ENCODE results near the gene WDR47. TPM values are rescaled to one million over a fixed set of nuclear protein-coding genes. Genes with fewer than 3 reads are reported as not detected.

WDR47 gene
- total RNA-seq, 1 experiment from 2014 or later: 9.3 TPM

DNA sequence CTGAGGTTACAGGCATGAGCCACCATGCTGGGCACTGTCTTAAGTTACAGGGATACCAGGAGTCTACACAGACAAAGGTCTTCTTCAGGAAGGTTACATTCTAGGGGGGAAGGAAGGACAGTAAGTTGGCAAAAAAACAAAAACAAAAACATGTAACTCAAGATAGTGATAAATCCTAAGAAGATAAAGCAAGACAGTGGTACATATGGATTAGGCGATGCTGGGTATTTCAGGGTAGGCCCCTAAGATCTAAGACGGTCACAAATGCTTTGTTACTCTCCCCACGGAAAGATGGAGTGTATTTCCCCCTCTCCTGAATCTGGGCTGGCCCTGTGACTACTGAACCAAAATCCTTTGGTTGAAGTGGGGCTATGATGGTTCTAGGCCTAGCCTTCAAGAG lies 86.8 kb downstream of the WDR47 start:
- Histone ChIP-seq H3K79me2 (ENCODE audit: insufficient read depth, low read length) (peaks cover 81% of the 10 kb centered on the region), H3K4me1 (ENCODE audit: control insufficient read depth in 1 of 2, insufficient read depth in 2 of 2, low read length in 2 of 2) (no peaks in the 10 kb centered on the region), H3K27ac (ENCODE audit: low read depth, low read length) (no peak overlapping the region), H3K9ac (ENCODE audit: low read length) (no peak overlapping the region), H2AFZ (ENCODE audit: low read depth, low read length, poor library complexity, severe bottlenecking) (no peak overlapping the region), H3K36me3 (ENCODE audit: control insufficient read depth in 1 of 2, insufficient read depth in 2 of 2, low read length in 2 of 2) (no peaks in the 10 kb centered on the region), H3K4me3 (replicated peaks in 1 of 2; ENCODE audit: low read depth in 1 of 2, low read length in 2 of 2) (no peak overlapping the region), H4K20me1 (ENCODE audit: insufficient read depth) (0 out of 2 replicates have a peak, but pooled peaks cover under 1% of the 10 kb centered on the region), H3K27me3 (ENCODE audit: insufficient read depth, low read length) (no peaks in the 10 kb centered on the region), H3K4me2 (ENCODE audit: low read length) (no peak overlapping the region), H3K9me2 (ENCODE audit: insufficient read depth) (no peaks in the 10 kb centered on the region), H3K9me3 (ENCODE audit: control insufficient read depth in 1 of 2, insufficient read depth in 1 of 2, low read depth in 1 of 2, low read length in 2 of 2) (no peaks in the 10 kb centered on the region)
- BruUV-seq (replicated peaks): no TSS peak
- ChIA-PET CTCF (interaction anchor here (0.6 kb wide), 1 partner anchor 24 kb away, joined by 3 read pairs; no protein-coding TSS in a partner anchor), POLR2A (no interaction called here), RAD21 (ENCODE audit: low non-redundant PET in 1 of 2, low total read pairs in 2 of 2, uncharacterized antibody in 2 of 2, unreplicated experiment in 2 of 2) (no interaction called here)
- no peak for ATAC-seq
- intact Hi-C loops (cut with micrococcal nuclease): no loop called here
- TF ChIP-seq FOSL1 (IDR thresholded peaks at IDR 0.05; ENCODE audit: low read depth): no peak
- no peak for TF ChIP-seq REST (IDR thresholded peaks at IDR 0.05; ENCODE audit: low read depth)
- TF ChIP-seq, protein P1, sequence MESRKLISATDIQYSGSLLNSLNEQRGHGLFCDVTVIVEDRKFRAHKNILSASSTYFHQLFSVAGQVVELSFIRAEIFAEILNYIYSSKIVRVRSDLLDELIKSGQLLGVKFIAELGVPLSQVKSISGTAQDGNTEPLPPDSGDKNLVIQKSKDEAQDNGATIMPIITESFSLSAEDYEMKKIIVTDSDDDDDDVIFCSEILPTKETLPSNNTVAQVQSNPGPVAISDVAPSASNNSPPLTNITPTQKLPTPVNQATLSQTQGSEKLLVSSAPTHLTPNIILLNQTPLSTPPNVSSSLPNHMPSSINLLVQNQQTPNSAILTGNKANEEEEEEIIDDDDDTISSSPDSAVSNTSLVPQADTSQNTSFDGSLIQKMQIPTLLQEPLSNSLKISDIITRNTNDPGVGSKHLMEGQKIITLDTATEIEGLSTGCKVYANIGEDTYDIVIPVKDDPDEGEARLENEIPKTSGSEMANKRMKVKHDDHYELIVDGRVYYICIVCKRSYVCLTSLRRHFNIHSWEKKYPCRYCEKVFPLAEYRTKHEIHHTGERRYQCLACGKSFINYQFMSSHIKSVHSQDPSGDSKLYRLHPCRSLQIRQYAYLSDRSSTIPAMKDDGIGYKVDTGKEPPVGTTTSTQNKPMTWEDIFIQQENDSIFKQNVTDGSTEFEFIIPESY (IDR thresholded peaks at IDR 0.05; ENCODE audit: extremely low read depth, insufficient replicate concordance, low read length): no peak
- no peak for TF ChIP-seq ZNF274 (IDR thresholded peaks at IDR 0.05; ENCODE audit: low read depth, low read length)
- TF ChIP-seq ELF1 (IDR thresholded peaks at IDR 0.05; ENCODE audit: borderline replicate concordance, low read depth): no peak
- TF ChIP-seq CBX3 (IDR thresholded peaks at IDR 0.05; ENCODE audit: low read depth): no peak
- no peak for TF ChIP-seq EGR1 (IDR thresholded peaks at IDR 0.05; ENCODE audit: low read depth)
- no peak for TF ChIP-seq SIN3A (IDR thresholded peaks at IDR 0.05; ENCODE audit: low read depth)
- no peak for TF ChIP-seq EZH2 (IDR thresholded peaks at IDR 0.05)
- no peak for TF ChIP-seq ZFX (IDR thresholded peaks at IDR 0.05)
- no peak for DNase-seq (ENCODE audit: low read depth, low spot score)
